ENCODE measurements around the gene USP6NL. TPM values are rescaled to one million over a fixed set of nuclear protein-coding genes. Genes with fewer than 3 reads are reported as not detected.

Gene USP6NL
- polyA plus RNA-seq, 3 donors: 5.5 to 7.7 (median 6.7) TPM

- Mint-ChIP-seq H3K9me3 (no peaks in the 10 kb centered on the region), H3K27me3 (ENCODE audit: low read depth in 3 of 3) (no peaks in the 10 kb centered on the region), H3K4me3 (no peak overlapping the region), H3K4me1 (peaks cover 29% of the 10 kb centered on the region), H3K36me3 (peaks cover 2 to 6% of the 10 kb centered on the region in 2 donors), H3K27ac (no peak overlapping the region)
- Histone ChIP-seq H3K27me3 (ENCODE audit: control insufficient read depth in 2 of 2, insufficient read depth in 2 of 2, low read length in 2 of 2) (no peaks in the 10 kb centered on the region), H3K36me3 (replicated peaks in 1 of 2; ENCODE audit: control insufficient read depth in 1 of 2, insufficient read depth in 2 of 2, low read length in 2 of 2) (no peaks in the 10 kb centered on the region), H2AFZ (ENCODE audit: insufficient read depth, low read depth, low read length, poor library complexity, severe bottlenecking) (no peak overlapping the region), H3K4me3 (replicated peaks in 1 of 3; ENCODE audit: low read depth in 2 of 3, low read length in 3 of 3) (no peak overlapping the region), H3K9ac (ENCODE audit: insufficient read depth, low read length, poor library complexity, severe bottlenecking) (no peak overlapping the region), H4K20me1 (ENCODE audit: insufficient read depth, low read length) (peaks cover 20% of the 10 kb centered on the region), H3K4me2 (replicated peaks; ENCODE audit: extremely low read depth, low read length, poor library complexity, severe bottlenecking) (no peak overlapping the region), H3K9me3 (replicated peaks in 1 of 2; ENCODE audit: control insufficient read depth in 1 of 2, insufficient read depth in 1 of 2, low read length in 2 of 2) (no peaks in the 10 kb centered on the region), H3K4me1 (ENCODE audit: control insufficient read depth in 1 of 2, insufficient read depth in 2 of 2, low read length in 2 of 2) (peaks cover 9 to 14% of the 10 kb centered on the region in 2 donors), H3K27ac (ENCODE audit: low read depth in 1 of 2, low read length in 2 of 2) (no peak overlapping the region), H3K79me2 (ENCODE audit: insufficient read depth, low read length) (peaks cover 82% of the 10 kb centered on the region)
- no CpG with 5 or more reads among the region's 7 CpGs for WGBS (ENCODE audit: insufficient coverage)
- DNase-seq: no peak
- intact Hi-C loops (cut with micrococcal nuclease): no loop called here
- TF ChIP-seq, protein P1, sequence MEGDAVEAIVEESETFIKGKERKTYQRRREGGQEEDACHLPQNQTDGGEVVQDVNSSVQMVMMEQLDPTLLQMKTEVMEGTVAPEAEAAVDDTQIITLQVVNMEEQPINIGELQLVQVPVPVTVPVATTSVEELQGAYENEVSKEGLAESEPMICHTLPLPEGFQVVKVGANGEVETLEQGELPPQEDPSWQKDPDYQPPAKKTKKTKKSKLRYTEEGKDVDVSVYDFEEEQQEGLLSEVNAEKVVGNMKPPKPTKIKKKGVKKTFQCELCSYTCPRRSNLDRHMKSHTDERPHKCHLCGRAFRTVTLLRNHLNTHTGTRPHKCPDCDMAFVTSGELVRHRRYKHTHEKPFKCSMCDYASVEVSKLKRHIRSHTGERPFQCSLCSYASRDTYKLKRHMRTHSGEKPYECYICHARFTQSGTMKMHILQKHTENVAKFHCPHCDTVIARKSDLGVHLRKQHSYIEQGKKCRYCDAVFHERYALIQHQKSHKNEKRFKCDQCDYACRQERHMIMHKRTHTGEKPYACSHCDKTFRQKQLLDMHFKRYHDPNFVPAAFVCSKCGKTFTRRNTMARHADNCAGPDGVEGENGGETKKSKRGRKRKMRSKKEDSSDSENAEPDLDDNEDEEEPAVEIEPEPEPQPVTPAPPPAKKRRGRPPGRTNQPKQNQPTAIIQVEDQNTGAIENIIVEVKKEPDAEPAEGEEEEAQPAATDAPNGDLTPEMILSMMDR (IDR thresholded peaks at IDR 0.05): no peak
Observed at GRCh38 chr10:11602919-11603523, 8.4 kb downstream of the USP6NL start.

DNA sequence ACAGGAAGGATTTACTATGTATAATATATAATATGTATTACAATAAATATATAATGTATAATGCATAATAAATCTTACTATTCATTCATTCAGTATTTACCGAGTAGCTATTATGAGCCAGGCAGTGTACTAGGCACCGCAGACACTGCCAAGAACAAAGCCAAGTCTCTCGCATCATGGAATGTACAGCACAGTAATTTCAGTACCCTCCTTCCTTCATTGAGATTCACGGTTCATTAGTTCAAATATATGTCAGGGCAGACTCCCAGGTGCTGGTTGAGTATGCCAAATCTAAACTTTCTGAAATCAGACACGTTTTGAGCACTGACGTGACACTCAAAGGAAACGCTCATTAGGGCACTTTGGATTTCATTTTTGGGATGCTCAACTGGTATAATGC, 9.1 kb downstream of the USP6NL start:
- Mint-ChIP-seq H3K4me1 (peaks cover 26% of the 10 kb centered on the region), H3K27me3 (ENCODE audit: low read depth in 3 of 3) (no peaks in the 10 kb centered on the region), H3K4me3 (no peak overlapping the region), H3K9me3 (no peaks in the 10 kb centered on the region), H3K27ac (no peak overlapping the region), H3K36me3 (peaks cover 2 to 6% of the 10 kb centered on the region in 2 donors)
- no peak overlapping the region for H3K9ac ChIP-seq (ENCODE audit: insufficient read depth, low read length, poor library complexity, severe bottlenecking)
- intact Hi-C loops (cut with micrococcal nuclease): no loop called here
- no peak overlapping the region for H2AFZ ChIP-seq (ENCODE audit: insufficient read depth, low read depth, low read length, poor library complexity, severe bottlenecking)
- H3K4me3 ChIP-seq (replicated peaks in 1 of 3; ENCODE audit: low read depth in 2 of 3, low read length in 3 of 3): no peak overlapping the region
- no peaks in the 10 kb centered on the region for H3K36me3 ChIP-seq (replicated peaks in 1 of 2; ENCODE audit: control insufficient read depth in 1 of 2, insufficient read depth in 2 of 2, low read length in 2 of 2)
- peaks cover 20% of the 10 kb centered on the region for H4K20me1 ChIP-seq (ENCODE audit: insufficient read depth, low read length)
- TF ChIP-seq, protein P1 (IDR thresholded peaks at IDR 0.05): no peak
- peaks cover 76% of the 10 kb centered on the region for H3K79me2 ChIP-seq (ENCODE audit: insufficient read depth, low read length)
- H3K27ac ChIP-seq (ENCODE audit: low read depth in 1 of 2, low read length in 2 of 2): no peak overlapping the region
- H3K4me2 ChIP-seq (replicated peaks; ENCODE audit: extremely low read depth, low read length, poor library complexity, severe bottlenecking): no peak overlapping the region
- 94% methylated on average over 4 of the region's 7 CpGs for WGBS (ENCODE audit: insufficient coverage)
- H3K27me3 ChIP-seq (ENCODE audit: control insufficient read depth in 2 of 2, insufficient read depth in 2 of 2, low read length in 2 of 2): no peaks in the 10 kb centered on the region
- DNase-seq: no peak
- H3K9me3 ChIP-seq (replicated peaks in 1 of 2; ENCODE audit: control insufficient read depth in 1 of 2, insufficient read depth in 1 of 2, low read length in 2 of 2): no peaks in the 10 kb centered on the region
- peaks cover 9 to 14% of the 10 kb centered on the region in 2 donors for H3K4me1 ChIP-seq (ENCODE audit: control insufficient read depth in 1 of 2, insufficient read depth in 2 of 2, low read length in 2 of 2)

Measured in CD14-positive monocyte (primary cell).